Loucy (cell line): ENCODE results near the gene GAS5.
"Not testable (repeated sequence)": the region's sequence is repeated elsewhere in the genome, so short reads cannot be mapped to it uniquely, and the experiment has no call there.

ENCODE experiments used
- H2AFZ ChIP-seq: fragments of 200-600 bp; sonication (generic); 2 replicates; pipeline ENCODE4 v1.6.0; 2016; ENCODE audit warnings: antibody characterized with exemption, mild to moderate bottlenecking, low read length, moderate library complexity
- H3F3A ChIP-seq: fragments of 200-600 bp; 2 replicates; pipeline ENCODE4 v1.6.0; 2016; ENCODE audit warnings: antibody characterized with exemption, low read depth, mild to moderate bottlenecking
- H3K27me3 ChIP-seq: fragments of 200-600 bp; sonication (generic); 2 replicates; pipeline ENCODE4 v1.6.1; 2014; ENCODE audit warnings: low read length, mild to moderate bottlenecking; ENCODE audit not compliant: insufficient read depth, poor library complexity, severe bottlenecking
- H3K36me3 ChIP-seq: fragments of 200-600 bp; sonication (generic); 2 replicates; pipeline ENCODE4 v1.6.1; 2016; ENCODE audit warnings: low read length; ENCODE audit not compliant: insufficient read depth
- H3K4me1 ChIP-seq: fragments of 200-600 bp; sonication (generic); 2 replicates; pipeline ENCODE4 v1.5.1; 2014; ENCODE audit warnings: low read length, mild to moderate bottlenecking; ENCODE audit not compliant: insufficient read depth, poor library complexity, severe bottlenecking
- H3K4me2 ChIP-seq: fragments of 200-600 bp; sonication (generic); 2 replicates; pipeline ENCODE4 v1.6.0; 2014; ENCODE audit warnings: antibody characterized with exemption, low read length, low read depth, mild to moderate bottlenecking; ENCODE audit not compliant: poor library complexity, severe bottlenecking
- H3K4me3 ChIP-seq: fragments of 200-600 bp; sonication (generic); 2 replicates; pipeline ENCODE4 v1.5.1; 2014; ENCODE audit warnings: low read length, mild to moderate bottlenecking, mixed read lengths; ENCODE audit not compliant: poor library complexity, severe bottlenecking
- H3K79me2 ChIP-seq: fragments of 200-600 bp; sonication (generic); 2 replicates; pipeline ENCODE4 v1.6.1; 2014; ENCODE audit warnings: low read length; ENCODE audit not compliant: insufficient read depth
- H3K9ac ChIP-seq: fragments of 200-600 bp; sonication (generic); 2 replicates; pipeline ENCODE4 v1.6.0; 2014; ENCODE audit warnings: mild to moderate bottlenecking, low read depth, low read length, moderate library complexity; ENCODE audit not compliant: poor library complexity, severe bottlenecking
- H3K9me2 ChIP-seq: fragments of 200-600 bp; sonication (generic); replicated peaks from 2 replicates; pipeline ENCODE4 v1.6.1; 2016; ENCODE audit warnings: low read depth, low read length, mixed read lengths
- H3K9me3 ChIP-seq: fragments of 200-600 bp; sonication (generic); 2 replicates; pipeline ENCODE4 v1.6.1; 2014; ENCODE audit warnings: mild to moderate bottlenecking, antibody characterized with exemption, low read length, low read depth; ENCODE audit not compliant: insufficient read depth
- H4K20me1 ChIP-seq: fragments of 200-600 bp; sonication (generic); 2 replicates; pipeline ENCODE4 v1.6.0; 2014; ENCODE audit warnings: antibody characterized with exemption, low read length, mild to moderate bottlenecking; ENCODE audit not compliant: insufficient read depth, poor library complexity, severe bottlenecking
- EZH2phosphoT487 ChIP-seq: fragments of 200-600 bp; IDR thresholded peaks from 2 replicates; pipeline ENCODE4 v1.6.1; 2018; ENCODE audit warnings: antibody characterized with exemption, mild to moderate bottlenecking, moderate library complexity, borderline replicate concordance
- TF ChIP-seq, protein P1 (sequence below): fragments of 200-600 bp; sonication (generic); conservative IDR thresholded peaks from 2 replicates; pipeline ENCODE4 v1.5.1; 2014; ENCODE audit warnings: mild to moderate bottlenecking, antibody characterized with exemption, low read length

The GAS5 gene

DNA sequence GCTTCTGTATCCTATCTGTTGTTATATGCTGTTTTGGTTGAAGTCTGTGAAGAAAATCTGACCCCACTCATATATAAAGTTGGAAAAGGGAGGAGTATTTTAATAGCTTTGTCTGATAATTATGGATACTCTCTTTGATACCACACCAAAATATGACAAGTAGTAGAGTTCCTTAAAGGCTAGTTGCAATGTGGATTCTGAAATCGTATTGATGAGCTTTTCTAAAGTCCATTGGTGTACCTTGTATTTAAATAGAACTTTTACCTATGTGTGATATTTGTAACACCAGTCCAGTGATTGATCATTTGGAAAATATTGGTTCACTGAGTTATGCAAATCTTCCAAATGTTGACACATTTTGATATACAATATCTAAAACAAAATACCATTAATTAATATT, 7.7 kb downstream of the GAS5 start:
- no peak for TF ChIP-seq EZH2phosphoT487
- TF ChIP-seq, protein P1, sequence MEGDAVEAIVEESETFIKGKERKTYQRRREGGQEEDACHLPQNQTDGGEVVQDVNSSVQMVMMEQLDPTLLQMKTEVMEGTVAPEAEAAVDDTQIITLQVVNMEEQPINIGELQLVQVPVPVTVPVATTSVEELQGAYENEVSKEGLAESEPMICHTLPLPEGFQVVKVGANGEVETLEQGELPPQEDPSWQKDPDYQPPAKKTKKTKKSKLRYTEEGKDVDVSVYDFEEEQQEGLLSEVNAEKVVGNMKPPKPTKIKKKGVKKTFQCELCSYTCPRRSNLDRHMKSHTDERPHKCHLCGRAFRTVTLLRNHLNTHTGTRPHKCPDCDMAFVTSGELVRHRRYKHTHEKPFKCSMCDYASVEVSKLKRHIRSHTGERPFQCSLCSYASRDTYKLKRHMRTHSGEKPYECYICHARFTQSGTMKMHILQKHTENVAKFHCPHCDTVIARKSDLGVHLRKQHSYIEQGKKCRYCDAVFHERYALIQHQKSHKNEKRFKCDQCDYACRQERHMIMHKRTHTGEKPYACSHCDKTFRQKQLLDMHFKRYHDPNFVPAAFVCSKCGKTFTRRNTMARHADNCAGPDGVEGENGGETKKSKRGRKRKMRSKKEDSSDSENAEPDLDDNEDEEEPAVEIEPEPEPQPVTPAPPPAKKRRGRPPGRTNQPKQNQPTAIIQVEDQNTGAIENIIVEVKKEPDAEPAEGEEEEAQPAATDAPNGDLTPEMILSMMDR, result no peak
- Histone ChIP-seq H3K36me3 (peaks cover 40% of the 10 kb centered on the region), H3K27me3 (no peaks in the 10 kb centered on the region)

DNA sequence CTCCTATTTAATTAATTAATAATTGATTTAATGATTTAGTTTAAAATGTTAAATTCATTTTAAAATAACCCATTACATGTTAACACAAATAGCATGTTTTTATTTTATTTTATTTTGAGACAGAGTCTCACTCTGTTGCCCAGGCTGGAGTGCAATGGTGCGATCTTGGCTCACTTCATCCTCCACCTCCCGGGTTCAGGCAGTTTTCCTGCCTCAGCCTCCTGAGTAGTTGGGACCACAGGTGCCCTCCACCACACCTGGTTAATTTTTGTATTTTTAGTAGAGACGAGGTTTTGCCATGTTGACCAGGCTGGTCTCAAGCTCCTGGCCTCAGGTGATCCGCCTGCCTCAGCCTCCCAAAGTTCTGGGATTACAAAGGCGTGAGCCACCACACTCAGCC, 8.2 kb downstream of the GAS5 start:
- H3K9me3 ChIP-seq, H3K9ac ChIP-seq, H2AFZ ChIP-seq, H3K4me2 ChIP-seq, H3K4me1 ChIP-seq, H3K4me3 ChIP-seq, H3K9me2 ChIP-seq, H3K27me3 ChIP-seq: not testable (repeated sequence)
- Histone ChIP-seq H3F3A (peaks cover 21% of the 10 kb centered on the region; the same call in 1 of the 2 replicates), H3K36me3 (peaks cover 35% of the 10 kb centered on the region), H3K79me2 (peaks cover 19% of the 10 kb centered on the region), H4K20me1 (peaks cover 19% of the 10 kb centered on the region)

More for the DNA sequence above, 7.7 kb downstream of the GAS5 start:
- peaks cover 25% of the 10 kb centered on the region for H4K20me1 ChIP-seq
- H3K4me3 ChIP-seq, result no peak overlapping the region
- peaks cover 21% of the 10 kb centered on the region; the same call in 1 of the 2 replicates for H3F3A ChIP-seq
- no peak overlapping the region for H2AFZ ChIP-seq
- no peak overlapping the region for H3K4me2 ChIP-seq
- H3K9me3 ChIP-seq, result no peaks in the 10 kb centered on the region
- no peak overlapping the region for H3K9ac ChIP-seq
- H3K9me2 ChIP-seq, result no peaks in the 10 kb centered on the region
- H3K79me2 ChIP-seq, result peaks cover 24% of the 10 kb centered on the region
- peaks cover 14% of the 10 kb centered on the region for H3K4me1 ChIP-seq

DNA sequence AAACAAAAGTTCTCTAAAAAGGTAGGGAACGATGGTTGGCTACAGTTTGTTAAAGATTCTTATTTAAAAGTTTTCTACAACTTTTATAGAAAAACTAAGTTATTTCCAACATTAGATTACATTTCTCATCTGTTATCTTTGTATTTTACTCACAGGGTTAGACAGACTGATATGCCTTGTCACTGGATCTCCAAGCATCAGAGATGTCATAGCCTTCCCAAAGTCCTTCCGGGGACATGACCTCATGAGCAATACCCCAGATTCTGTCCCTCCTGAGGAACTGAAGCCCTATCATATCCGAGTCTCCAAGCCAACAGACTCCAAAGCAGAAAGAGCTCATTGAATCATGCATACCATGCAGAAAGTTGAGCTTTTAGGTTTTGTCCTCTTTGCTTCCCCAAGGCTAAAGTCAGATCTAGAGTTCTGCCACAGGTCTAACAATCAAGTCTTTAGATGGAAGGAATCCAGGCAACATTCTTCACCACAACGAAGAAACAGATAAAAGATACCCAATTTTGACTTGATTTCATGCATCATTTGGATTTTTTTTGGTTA, 10.3 kb downstream of the GAS5 start:
- Histone ChIP-seq H3K4me3 (no peak overlapping the region), H3K4me1 (no peaks in the 10 kb centered on the region), H4K20me1 (no peaks in the 10 kb centered on the region), H3K9me2 (no peaks in the 10 kb centered on the region), H2AFZ (no peak overlapping the region), H3K4me2 (no peak overlapping the region), H3F3A (peaks cover 8% of the 10 kb centered on the region; the same call in 1 of the 2 replicates), H3K27me3 (no peaks in the 10 kb centered on the region), H3K9ac (no peak overlapping the region), H3K36me3 (peaks cover 31% of the 10 kb centered on the region; the same call in 1 of the 2 replicates), H3K79me2 (no peaks in the 10 kb centered on the region), H3K9me3 (no peaks in the 10 kb centered on the region)
- TF ChIP-seq, protein P1, result no peak
- TF ChIP-seq EZH2phosphoT487, result no peak

DNA sequence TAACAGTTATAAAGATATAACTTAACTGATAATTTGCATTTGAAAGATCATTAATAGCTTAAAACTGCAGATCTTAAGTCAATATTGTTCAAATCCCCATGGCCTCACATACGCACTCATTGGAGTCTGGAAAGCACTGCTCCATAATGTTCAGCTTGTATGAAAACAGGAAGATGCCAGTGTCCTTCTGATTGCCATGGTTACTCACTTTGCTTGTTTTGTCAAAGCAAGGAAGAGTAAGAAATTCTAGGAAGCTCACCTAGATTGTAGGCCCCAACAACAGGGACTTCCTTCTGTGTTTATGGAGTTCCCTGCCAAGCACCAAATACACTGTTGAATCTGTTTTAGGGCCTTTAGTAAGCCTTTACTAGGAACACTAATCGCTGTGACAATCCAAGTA, 10.9 kb downstream of the GAS5 start:
- H3K36me3 ChIP-seq, result peaks cover 34% of the 10 kb centered on the region; the same call in 1 of the 2 replicates
- H2AFZ ChIP-seq, result no peak overlapping the region
- no peaks in the 10 kb centered on the region for H3K4me1 ChIP-seq
- H3K9ac ChIP-seq, result no peak overlapping the region
- H3K9me3 ChIP-seq, result no peaks in the 10 kb centered on the region
- no peak overlapping the region for H3K4me2 ChIP-seq
- no peaks in the 10 kb centered on the region for H4K20me1 ChIP-seq
- no peaks in the 10 kb centered on the region for H3K79me2 ChIP-seq
- H3K27me3 ChIP-seq, result no peaks in the 10 kb centered on the region
- no peak overlapping the region for H3K4me3 ChIP-seq
- H3F3A ChIP-seq, result peaks cover 8% of the 10 kb centered on the region; the same call in 1 of the 2 replicates
- H3K9me2 ChIP-seq, result no peaks in the 10 kb centered on the region
- TF ChIP-seq EZH2phosphoT487, result no peak
- TF ChIP-seq, protein P1, result no peak
